GM04504 (cell line): ENCODE results near the gene NFIC.
"Not testable (repeated sequence)": the region's sequence is repeated elsewhere in the genome, so short reads cannot be mapped to it uniquely, and the experiment has no call there.

Source experiments
- DNase-seq: peaks from one replicate; pipeline ENCODE4 v3.0.0-alpha.2; 2012; ENCODE audit warnings: low read depth

The NFIC gene

GRCh38 chr19:3492131-3492839 is 125.9 kb downstream of the NFIC start:
- no peak for DNase-seq

GRCh38 chr19:3492919-3493318 is 126.5 kb downstream of the NFIC start:
- DNase-seq: no peak

DNA sequence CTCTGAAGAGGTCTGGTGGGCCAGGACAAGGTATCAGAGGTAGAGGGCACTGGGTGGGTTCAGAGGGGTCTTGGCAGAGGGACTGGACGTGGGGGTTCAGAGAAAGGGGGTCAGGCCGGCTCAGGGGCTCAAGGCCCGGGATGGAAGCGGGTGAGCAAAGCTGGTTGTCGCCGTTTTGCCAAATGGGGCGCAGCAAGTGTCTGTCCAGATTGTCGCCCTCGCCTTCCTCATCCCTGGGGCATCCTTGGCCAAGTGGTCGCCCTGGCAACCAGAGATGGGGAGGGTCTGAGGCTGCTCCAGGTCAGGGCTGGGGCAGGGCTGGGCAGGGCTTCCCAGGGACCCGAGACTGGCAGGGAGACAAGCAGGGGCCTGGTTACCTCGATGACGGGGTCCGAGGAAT is 127.3 kb downstream of the NFIC start:
- DNase-seq: no peak

DNA sequence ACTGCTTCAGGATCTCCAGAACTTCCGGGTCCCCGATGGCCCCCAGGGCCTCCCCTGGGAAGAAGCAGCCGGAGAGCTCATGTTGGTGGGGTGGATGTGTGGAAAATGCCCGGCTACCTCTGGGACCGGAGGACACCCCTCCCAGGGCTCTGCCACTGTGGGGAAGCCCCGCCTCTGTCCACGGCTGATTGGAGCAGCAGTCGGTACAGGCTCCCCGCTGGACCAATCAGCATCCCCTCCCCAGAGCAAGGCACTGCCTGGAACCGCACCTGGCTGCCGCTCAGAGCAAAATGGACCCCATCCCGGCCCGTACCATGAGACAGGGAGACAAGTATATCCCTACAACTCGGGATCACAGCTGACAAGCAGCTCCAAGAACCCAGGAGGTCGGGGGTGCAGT is 127.7 kb downstream of the NFIC start:
- no peak for DNase-seq

- no peak for DNase-seq
Observed at GRCh38 chr19:3494559-3494958, 128.2 kb downstream of the NFIC start.

- no peak for DNase-seq
Observed at GRCh38 chr19:3496392-3497273, 130.2 kb downstream of the NFIC start.

DNA sequence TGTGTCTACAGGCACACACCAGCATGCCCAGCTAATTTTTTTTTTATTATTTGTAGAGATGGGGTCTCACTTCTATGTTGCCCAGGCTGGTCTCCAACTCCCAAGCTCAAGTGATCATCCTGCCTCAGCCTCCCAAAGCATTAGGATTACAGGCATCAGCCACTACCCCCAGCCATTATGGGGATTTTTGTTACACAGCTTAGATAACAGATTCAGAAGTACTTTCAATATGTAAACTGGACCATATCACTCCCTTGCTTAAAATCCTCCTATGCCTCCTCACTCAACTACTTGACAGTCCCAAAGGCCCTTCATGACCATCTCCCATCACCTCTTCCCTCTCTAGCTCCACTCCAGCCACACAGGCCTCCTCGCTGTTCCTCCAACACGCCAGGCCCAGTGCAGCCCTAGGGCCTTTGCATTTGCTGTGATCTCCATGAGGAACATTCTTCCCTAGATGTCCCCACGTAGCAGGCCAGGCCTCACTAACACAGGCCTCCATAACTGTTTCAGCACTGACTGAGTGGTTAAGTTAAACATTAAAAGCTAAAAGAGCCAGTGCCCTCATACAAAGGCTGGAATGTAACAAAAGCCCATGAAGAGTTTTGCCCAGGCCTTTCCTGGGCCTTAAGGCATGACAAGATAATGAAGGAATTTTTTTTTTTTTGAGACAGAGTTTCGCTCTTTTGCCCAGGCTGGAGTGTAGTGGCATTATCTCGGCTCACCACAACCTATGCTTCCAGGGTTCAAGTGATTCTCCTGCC is 131.6 kb downstream of the NFIC start:
- no peak for DNase-seq

- no peak for DNase-seq
Observed at GRCh38 chr19:3499738-3500428, 133.5 kb downstream of the NFIC start.

- peak; percentile 92 for DNase-seq
Observed at GRCh38 chr19:3500429-3501101, 134.2 kb downstream of the NFIC start, which contains the start of gene DOHH. Gene DOHH (minus strand): TSS chr19:3500674. CDS start chr19:3496814, 3,860 bp downstream.

- no peak for DNase-seq
Observed at GRCh38 chr19:3501780-3502179, 135.4 kb downstream of the NFIC start.

- no peak for DNase-seq
Observed at GRCh38 chr19:3503036-3503572, 136.7 kb downstream of the NFIC start.

GRCh38 chr19:3504735-3505134 is 138.4 kb downstream of the NFIC start:
- DNase-seq: no peak

DNA sequence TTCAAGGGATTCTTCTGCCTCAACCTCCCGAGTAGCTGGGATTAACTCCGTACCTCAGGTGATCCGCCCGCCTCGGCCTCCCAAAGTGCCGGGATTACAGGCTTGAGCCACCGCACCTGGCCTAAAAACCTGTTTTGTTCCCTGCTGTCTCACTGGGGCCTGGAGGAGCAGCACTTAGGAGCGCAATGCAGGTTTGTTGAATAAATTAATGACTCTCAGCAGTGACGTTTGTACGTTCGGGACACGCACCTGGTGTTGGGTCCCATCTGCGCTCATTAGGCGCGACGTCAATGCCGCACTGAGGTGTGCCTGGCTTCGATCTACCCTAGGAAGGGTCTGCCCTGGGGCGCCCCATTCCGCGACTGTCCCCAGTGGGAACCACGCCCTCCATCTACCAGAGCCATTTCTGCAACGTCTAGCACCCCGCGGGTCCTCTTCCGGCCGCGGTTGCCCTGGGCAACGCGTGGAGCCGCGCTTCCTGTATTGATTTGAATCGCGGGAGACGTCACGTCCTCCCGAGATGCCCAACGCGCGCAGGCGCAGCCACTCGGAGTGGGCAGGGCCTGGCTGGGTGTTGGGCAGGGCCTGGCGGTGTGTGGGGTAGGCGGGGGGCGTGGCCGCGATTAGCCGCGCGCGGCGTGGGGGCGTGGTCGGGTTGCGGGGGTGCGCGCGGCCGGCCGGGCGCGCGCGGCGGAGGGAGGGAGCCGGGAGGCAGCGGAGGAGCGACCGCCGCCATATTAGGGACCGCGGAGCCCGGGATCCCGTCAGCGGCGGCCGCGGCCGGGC is 139.4 kb downstream of the NFIC start, which contains the start of gene FZR1:
Gene FZR1, plus strand, starts transcription at position 714 of the 786 bp plus-strand sequence. CDS start 16,679 bp downstream, outside the sequence.
- DNase-seq: peak; percentile 98

- no peak for DNase-seq
Observed at GRCh38 chr19:3506384-3507340, 140.3 kb downstream of the NFIC start.

GRCh38 chr19:3507371-3508120 is 141.2 kb downstream of the NFIC start:
- DNase-seq: no peak

DNA sequence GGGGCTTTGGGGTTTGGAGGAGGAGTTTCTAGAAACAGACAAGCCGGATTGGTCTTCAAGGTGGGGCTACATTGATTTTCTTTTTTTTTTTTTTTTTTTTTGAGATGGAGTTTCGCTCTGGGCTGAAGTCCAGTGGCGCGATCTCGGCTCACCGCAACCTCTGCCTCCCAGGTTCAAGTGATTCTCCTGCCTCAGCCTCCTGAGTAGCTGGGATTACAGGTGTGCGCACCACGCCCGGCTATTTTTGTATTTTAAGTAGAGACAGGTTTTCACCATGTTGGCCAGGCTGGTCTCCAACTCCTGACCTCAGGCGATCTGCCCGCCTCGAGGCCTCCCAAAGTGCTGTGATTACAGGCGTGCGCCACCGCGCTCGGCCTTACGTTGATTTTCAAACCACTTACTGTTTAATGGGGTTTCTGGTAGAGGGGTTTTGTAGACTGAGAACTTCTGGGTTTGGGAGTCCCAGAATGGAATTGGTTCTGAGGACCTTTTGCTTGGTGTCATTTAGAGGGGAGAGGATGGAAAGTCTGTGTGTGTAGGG is 141.8 kb downstream of the NFIC start:
- not testable (repeated sequence) for DNase-seq

- DNase-seq: no peak
Observed at GRCh38 chr19:3508771-3509535, 142.6 kb downstream of the NFIC start.
